GM12872 (cell line): ENCODE measurements around the gene ACKR3.

Experiments
- TF ChIP-seq, protein P1 (sequence below): IDR thresholded peaks from 3 replicates; pipeline ENCODE4 v1.5.1; 2011; ENCODE audit warnings: low read depth, mild to moderate bottlenecking, low read length, moderate library complexity; ENCODE audit not compliant: insufficient read depth

The ACKR3 gene

DNA sequence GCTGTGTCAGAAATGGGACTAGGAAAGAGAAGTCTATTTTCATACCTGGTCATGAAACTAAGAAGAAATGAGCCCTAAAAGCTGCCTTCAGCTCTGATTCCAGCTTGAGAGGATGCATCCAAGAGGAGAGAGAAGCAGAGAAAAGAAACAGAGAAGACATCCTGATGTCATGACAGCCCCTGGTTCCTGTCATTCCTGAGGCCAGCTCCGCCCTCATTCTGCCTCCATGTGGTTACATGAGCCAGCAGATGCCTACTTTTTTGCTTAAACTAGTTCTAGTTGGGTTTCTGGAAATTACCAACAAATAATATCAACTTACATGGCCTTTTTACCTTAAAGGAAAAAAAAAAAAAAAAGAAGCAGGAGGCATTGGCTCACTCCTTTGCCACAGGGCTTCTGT is 14.1 kb upstream of the ACKR3 start:
- TF ChIP-seq, protein P1, sequence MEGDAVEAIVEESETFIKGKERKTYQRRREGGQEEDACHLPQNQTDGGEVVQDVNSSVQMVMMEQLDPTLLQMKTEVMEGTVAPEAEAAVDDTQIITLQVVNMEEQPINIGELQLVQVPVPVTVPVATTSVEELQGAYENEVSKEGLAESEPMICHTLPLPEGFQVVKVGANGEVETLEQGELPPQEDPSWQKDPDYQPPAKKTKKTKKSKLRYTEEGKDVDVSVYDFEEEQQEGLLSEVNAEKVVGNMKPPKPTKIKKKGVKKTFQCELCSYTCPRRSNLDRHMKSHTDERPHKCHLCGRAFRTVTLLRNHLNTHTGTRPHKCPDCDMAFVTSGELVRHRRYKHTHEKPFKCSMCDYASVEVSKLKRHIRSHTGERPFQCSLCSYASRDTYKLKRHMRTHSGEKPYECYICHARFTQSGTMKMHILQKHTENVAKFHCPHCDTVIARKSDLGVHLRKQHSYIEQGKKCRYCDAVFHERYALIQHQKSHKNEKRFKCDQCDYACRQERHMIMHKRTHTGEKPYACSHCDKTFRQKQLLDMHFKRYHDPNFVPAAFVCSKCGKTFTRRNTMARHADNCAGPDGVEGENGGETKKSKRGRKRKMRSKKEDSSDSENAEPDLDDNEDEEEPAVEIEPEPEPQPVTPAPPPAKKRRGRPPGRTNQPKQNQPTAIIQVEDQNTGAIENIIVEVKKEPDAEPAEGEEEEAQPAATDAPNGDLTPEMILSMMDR: no peak

DNA sequence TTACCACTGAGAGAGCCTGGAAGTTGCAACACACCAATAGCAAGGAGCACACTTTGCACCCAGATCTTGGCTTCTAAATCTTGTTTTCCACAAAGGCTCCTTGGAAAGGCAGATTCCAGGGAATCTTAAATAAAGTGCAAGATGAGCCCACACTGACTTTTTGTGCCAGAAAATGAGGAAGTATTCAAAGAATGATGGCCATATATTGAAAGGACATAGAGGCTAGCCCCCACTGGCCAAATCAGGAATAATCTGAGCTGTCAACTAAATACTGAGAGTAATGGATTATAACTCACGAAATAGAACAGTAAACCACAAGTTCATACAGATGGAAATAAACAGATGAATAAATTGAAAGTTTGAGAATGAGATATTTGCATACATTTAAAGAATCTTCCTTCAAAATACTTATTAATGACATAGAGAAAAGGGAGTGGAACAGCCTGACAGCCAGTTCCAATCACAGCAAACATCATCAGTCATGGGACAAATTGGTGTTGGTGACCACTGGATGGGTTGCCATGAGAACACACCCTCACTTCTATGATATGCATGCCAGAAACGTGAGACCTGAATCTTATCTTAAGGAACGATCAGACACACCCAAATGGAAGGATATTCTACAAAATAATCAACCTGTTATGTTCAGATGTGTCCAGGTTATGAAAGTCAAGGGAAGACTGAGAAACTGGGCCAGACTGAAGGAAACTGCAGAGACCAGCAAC is 12.2 kb upstream of the ACKR3 start:
- TF ChIP-seq, protein P1: no peak

DNA sequence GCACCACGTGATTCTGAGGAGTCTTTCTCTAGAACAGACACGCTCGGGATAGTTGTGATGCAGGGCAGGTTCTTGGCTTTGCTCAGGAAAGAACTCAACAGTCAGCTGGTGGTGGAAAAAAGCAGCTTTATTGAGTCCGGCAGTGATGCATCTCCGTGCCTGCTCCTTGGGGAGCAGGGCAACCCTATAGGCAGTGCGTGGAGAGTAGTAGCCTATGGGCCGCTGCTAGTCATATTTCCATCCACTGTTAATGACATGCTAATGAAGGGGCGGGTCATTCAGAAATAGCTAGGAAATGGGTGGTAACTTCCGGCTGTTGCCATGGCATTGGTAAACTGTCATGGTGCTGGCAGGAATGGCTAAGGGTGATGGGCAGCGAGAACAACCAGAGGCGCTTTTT is 11.6 kb upstream of the ACKR3 start:
- TF ChIP-seq, protein P1: no peak

DNA sequence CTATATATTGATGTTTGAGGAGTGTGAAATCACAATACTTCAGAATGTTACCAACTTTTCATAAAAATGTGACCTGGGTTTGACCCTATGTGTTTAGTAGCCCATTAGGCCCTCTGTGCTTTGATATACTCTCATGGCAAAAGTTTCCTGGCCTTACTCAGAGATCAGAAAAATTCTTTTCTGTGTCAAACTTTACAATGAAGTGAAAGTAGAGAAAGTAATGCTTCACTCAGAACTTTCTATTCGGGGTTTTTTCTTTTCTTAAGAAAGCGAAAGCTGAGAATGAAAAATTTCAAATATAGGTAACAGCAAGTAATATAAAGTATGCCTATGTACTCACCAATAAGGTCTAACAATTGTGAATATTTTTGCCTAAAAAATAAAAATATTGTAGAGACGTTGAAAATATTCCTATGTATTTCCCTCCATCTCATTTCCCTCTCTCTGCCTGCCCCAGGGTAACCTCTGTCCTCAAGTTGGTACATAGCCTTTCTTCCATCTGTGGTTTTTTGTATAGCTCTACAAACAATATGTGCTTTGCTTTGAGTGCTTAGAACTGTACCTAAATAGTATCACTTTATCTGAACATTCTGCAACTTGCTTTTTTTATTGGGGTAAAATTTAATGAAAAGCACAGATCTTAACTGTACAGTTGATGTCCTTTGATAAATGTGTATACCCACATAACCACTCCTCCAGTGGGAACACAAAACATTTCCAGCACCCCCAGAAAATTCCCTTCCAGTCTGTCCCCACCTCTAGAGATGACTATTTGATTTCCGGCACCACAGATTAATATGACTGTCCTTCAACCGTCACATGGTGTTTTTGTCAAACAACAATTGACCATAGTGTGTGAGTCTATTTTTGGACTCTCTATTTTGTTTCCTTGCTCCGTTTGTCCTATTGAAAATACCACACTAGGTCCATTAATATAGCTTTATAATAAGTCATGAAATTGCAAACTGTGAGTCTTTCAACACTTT is 10.3 kb upstream of the ACKR3 start:
- TF ChIP-seq, protein P1: no peak

DNA sequence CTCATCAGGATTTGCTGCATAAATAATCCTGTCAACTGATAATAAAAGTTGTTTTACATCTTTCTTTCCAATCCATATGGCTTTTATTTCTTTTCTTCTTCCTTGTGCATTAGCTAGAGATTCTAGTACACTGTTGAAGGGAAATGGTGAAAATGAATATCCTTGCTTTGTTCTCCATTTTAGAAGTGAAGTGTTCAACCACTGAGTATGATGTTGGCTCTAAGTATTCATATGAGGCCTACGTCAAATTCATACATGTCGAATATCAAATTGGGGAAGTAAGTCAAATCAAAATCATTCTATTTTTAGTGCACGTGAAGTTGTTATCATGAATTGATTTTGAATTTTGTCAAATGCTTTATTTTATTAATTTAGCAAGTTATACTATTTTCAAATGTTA is 7.8 kb upstream of the ACKR3 start:
- TF ChIP-seq, protein P1: no peak

DNA sequence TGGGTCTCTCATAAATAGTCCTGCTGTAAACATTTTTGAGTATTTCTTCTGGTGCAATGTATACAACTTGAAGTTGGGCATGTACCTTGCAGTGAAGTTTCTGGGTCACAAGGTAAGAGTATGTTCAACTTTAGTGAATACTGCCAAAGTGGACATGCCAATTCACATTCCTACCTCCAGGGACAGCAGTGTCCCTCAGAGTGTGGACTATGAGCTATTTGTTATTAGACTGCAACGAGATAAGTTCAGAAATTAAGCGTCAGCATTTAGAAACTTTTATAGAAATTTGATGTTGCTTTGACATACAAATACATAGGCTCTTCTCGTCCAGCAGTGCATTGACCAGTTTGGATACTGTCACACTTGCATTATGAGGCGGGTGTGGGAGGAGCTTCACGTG is 7.2 kb upstream of the ACKR3 start:
- TF ChIP-seq, protein P1: no peak

DNA sequence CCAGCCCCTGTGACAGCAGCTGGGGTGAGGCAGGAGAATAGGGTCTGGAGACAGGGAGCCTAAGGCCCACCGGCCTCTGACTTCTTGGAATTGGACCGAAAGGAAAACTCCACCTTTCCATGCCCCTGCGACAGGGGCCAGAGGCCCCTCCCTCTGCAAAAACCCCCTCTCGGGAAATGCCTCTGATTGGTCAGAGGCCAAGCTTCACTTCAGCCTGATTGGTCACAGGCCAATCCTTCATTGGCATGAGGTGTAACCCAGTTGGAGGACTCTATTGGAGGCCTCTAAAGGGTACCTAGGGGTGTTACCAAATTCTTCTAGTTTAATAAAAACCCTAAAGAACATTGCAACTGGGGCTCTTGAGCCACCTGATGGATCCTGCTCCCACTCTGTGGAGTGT is 5.7 kb upstream of the ACKR3 start:
- TF ChIP-seq, protein P1: no peak
